DMS153 treated with DMSO at 0.1 percent for 48 hours (cell line): Measurements from ENCODE around the gene MORC3.
A peak's percentile ranks its signal among the peaks of the same experiment; 100 is the strongest.
"Not testable (repeated sequence)": the region's sequence is repeated elsewhere in the genome, so short reads cannot be mapped to it uniquely, and the experiment has no call there.

Source experiments
- DNase-seq: peaks from one replicate; lab custom pipeline; 2025; ENCODE audit not compliant: unreplicated experiment; lab: John Stamatoyannopoulos, UW

Gene MORC3

GRCh38 chr21:36385233-36386030, 65.4 kb downstream of the MORC3 start, which contains the start of gene CHAF1B:
Gene CHAF1B, plus strand, starts transcription at chr21:36385392. Its CDS starts 745 bp downstream, at chr21:36386137.
- DNase-seq: peak; percentile 78

GRCh38 chr21:36386031-36386642, 66.1 kb downstream of the MORC3 start:
- no peak for DNase-seq

GRCh38 chr21:36388096-36388495, 68.1 kb downstream of the MORC3 start:
- DNase-seq: no peak

GRCh38 chr21:36388835-36389234, 68.8 kb downstream of the MORC3 start:
- no peak for DNase-seq

- DNase-seq: not testable (repeated sequence)
Measured at GRCh38 chr21:36391649-36392048, 71.7 kb downstream of the MORC3 start.

- no peak for DNase-seq
Measured at GRCh38 chr21:36395353-36396111, 75.5 kb downstream of the MORC3 start.

GRCh38 chr21:36396325-36396724, 76.3 kb downstream of the MORC3 start:
- DNase-seq: no peak

GRCh38 chr21:36396971-36397370, 77.0 kb downstream of the MORC3 start:
- no peak for DNase-seq

GRCh38 chr21:36397606-36398005, 77.6 kb downstream of the MORC3 start:
- no peak for DNase-seq

- not testable (repeated sequence) for DNase-seq
Measured at GRCh38 chr21:36399736-36400135, 79.7 kb downstream of the MORC3 start.

GRCh38 chr21:36400719-36401118, 80.7 kb downstream of the MORC3 start:
- no peak for DNase-seq

- DNase-seq: no peak
Measured at GRCh38 chr21:36402339-36402738, 82.3 kb downstream of the MORC3 start.

GRCh38 chr21:36403713-36404112, 83.7 kb downstream of the MORC3 start:
- no peak for DNase-seq

GRCh38 chr21:36408568-36408967, 88.6 kb downstream of the MORC3 start:
- no peak for DNase-seq

- no peak for DNase-seq
Measured at GRCh38 chr21:36411301-36411700, 91.3 kb downstream of the MORC3 start.

- no peak for DNase-seq
Measured at GRCh38 chr21:36412916-36413315, 92.9 kb downstream of the MORC3 start.

- DNase-seq: no peak
Measured at GRCh38 chr21:36415375-36415774, 95.4 kb downstream of the MORC3 start.

GRCh38 chr21:36419241-36419640, 99.2 kb downstream of the MORC3 start:
- no peak for DNase-seq

- DNase-seq: peak; percentile 39
Measured at GRCh38 chr21:36419996-36420395, 100.0 kb downstream of the MORC3 start.

GRCh38 chr21:36420571-36421339, 100.8 kb downstream of the MORC3 start:
- no peak for DNase-seq
